LNCaP clone FGC (cell line): ENCODE measurements around the gene TMEM38B.

Source experiments
- DNase-seq: peaks from one replicate; pipeline ENCODE4 v3.0.0-alpha.2; 2011; ENCODE audit warnings: low read depth
- H3K4me3 ChIP-seq: 2 replicates; pipeline ENCODE4 v1.5.1; 2011; ENCODE audit warnings: mild to moderate bottlenecking, low read depth, low read length, control low read depth
- CTCF ChIP-seq: IDR thresholded peaks from 2 replicates; pipeline ENCODE4 v1.5.1; 2012; ENCODE audit warnings: mild to moderate bottlenecking; ENCODE audit not compliant: control insufficient read depth, insufficient read depth; ENCODE audit errors: extremely low read depth

TMEM38B gene

GRCh38 chr9:105661011-105661410 lies 33.3 kb upstream of the TMEM38B start:
- no peak overlapping the region for H3K4me3 ChIP-seq
- no peak for DNase-seq
- no peak for TF ChIP-seq CTCF

- no peak within 1 kb of the TSS for H3K4me3 ChIP-seq
- DNase-seq, result no peak
- no peak for TF ChIP-seq CTCF
These were observed 31.9 kb upstream of the TMEM38B start, which contains the start of gene TAL2 for GRCh38 chr9:105662184-105663104. Gene TAL2, plus strand, starts transcription at chr9:105662457. Its CDS starts 40 bp downstream, at chr9:105662497.

- TF ChIP-seq CTCF, result no peak
- DNase-seq, result no peak
- H3K4me3 ChIP-seq, result no peak overlapping the region
These were observed 30.4 kb upstream of the TMEM38B start for GRCh38 chr9:105663914-105664313.

GRCh38 chr9:105667867-105668266 lies 26.5 kb upstream of the TMEM38B start:
- DNase-seq, result no peak

GRCh38 chr9:105670315-105670714 lies 24.0 kb upstream of the TMEM38B start:
- no peak for DNase-seq
- TF ChIP-seq CTCF, result no peak

More at GRCh38 chr9:105667867-105668266, 26.5 kb upstream of the TMEM38B start:
- no peak overlapping the region for H3K4me3 ChIP-seq
- no peak for TF ChIP-seq CTCF

GRCh38 chr9:105670775-105671174 lies 23.6 kb upstream of the TMEM38B start:
- no peak for DNase-seq
- TF ChIP-seq CTCF, result no peak
- no peak overlapping the region for H3K4me3 ChIP-seq

More at GRCh38 chr9:105670315-105670714, 24.0 kb upstream of the TMEM38B start:
- no peak overlapping the region for H3K4me3 ChIP-seq
